Keratinocyte (primary cell): Measurements from ENCODE around the gene SKIC8. TPM values are rescaled to one million over a fixed set of nuclear protein-coding genes. Genes with fewer than 3 reads are reported as not detected.

ENCODE experiments used
- DNase-seq: peaks from one replicate; pipeline ENCODE4 v3.0.0-alpha.2; 2011; ENCODE audit warnings: low read depth, missing footprints, low spot score
- FAIRE-seq: peaks from 2 replicates; lab custom pipeline; 2011; peaks lifted over from hg19 to GRCh38; lab: Jason Lieb, UNC
- H2AFZ ChIP-seq: 2 replicates; pipeline ENCODE4 v1.6.0; 2012; ENCODE audit warnings: low read length, control low read depth, inconsistent platforms; ENCODE audit not compliant: control insufficient read depth
- H3K27ac ChIP-seq: 2 replicates; pipeline ENCODE4 v1.5.1; 2011; ENCODE audit warnings: low read length; ENCODE audit not compliant: control insufficient read depth, insufficient read depth
- H3K27me3 ChIP-seq: 3 replicates; pipeline ENCODE4 v1.6.0; 2011; ENCODE audit warnings: low read length; ENCODE audit not compliant: control insufficient read depth, insufficient read depth; ENCODE audit errors: extremely low read depth
- H3K36me3 ChIP-seq, 2 experiments: 2 replicates in 1 of 2; 3 replicates in 1 of 2; pipeline ENCODE4 v1.5.1; 2011; ENCODE audit warnings: low read length in 2 of 2, mild to moderate bottlenecking in 1 of 2; ENCODE audit not compliant: control insufficient read depth in 2 of 2, insufficient read depth in 2 of 2; ENCODE audit errors: extremely low read depth in 1 of 2
- H3K4me1 ChIP-seq: 3 replicates; pipeline ENCODE4 v1.5.1; 2011; ENCODE audit warnings: low read length; ENCODE audit not compliant: control insufficient read depth, insufficient read depth; ENCODE audit errors: extremely low read depth
- H3K4me2 ChIP-seq: 3 replicates; pipeline ENCODE4 v1.6.0; 2011; ENCODE audit warnings: low read depth, low read length; ENCODE audit not compliant: control insufficient read depth, insufficient read depth; ENCODE audit errors: extremely low read depth
- H3K4me3 ChIP-seq, 3 experiments: fragments of 200-600 bp in 1 of 3; sonication (generic) in 1 of 3; 2 replicates in 2 of 3; 3 replicates in 1 of 3; pipeline ENCODE4 v1.5.1; 2011 to 2016; ENCODE audit warnings: low read length in 3 of 3, mild to moderate bottlenecking in 3 of 3, control low read depth in 2 of 3, inconsistent platforms in 1 of 3, low read depth in 1 of 3, mixed read lengths in 1 of 3, mixed run types in 1 of 3, moderate library complexity in 1 of 3; ENCODE audit not compliant: control insufficient read depth in 2 of 3, insufficient read depth in 2 of 3; ENCODE audit errors: extremely low read depth in 1 of 3
- H3K79me2 ChIP-seq: 2 replicates; pipeline ENCODE4 v1.6.0; 2012; ENCODE audit warnings: low read length; ENCODE audit not compliant: control insufficient read depth, insufficient read depth
- H3K9ac ChIP-seq: 3 replicates; pipeline ENCODE4 v1.6.0; 2011; ENCODE audit warnings: low read length; ENCODE audit not compliant: control insufficient read depth, insufficient read depth; ENCODE audit errors: extremely low read depth
- H3K9me1 ChIP-seq: 3 replicates; pipeline ENCODE4 v1.6.0; 2011; ENCODE audit warnings: low read length; ENCODE audit not compliant: control insufficient read depth, insufficient read depth; ENCODE audit errors: extremely low read depth
- H3K9me3 ChIP-seq: 2 replicates; pipeline ENCODE4 v1.5.1; 2012; ENCODE audit warnings: low read depth, low read length; ENCODE audit not compliant: control insufficient read depth
- H4K20me1 ChIP-seq: 3 replicates; pipeline ENCODE4 v1.6.0; 2011; ENCODE audit warnings: low read length; ENCODE audit not compliant: control insufficient read depth, insufficient read depth; ENCODE audit errors: extremely low read depth
- EZH2 ChIP-seq: IDR thresholded peaks from one replicate; pipeline ENCODE4 v1.6.1; 2012; ENCODE audit warnings: inconsistent platforms, mild to moderate bottlenecking, low read length, moderate library complexity
- dilution Hi-C: fragments of 300-500 bp; cut with MboI; formaldehyde crosslinking; loops from one replicate; pipeline ENCODE4 v1.7.0; 2020; ENCODE audit warnings: low sequenced_read_pairs; ENCODE audit not compliant: extremely low pct_ligation_motif_present
- polyA plus RNA-seq, 5 experiments: library from polyadenylated mRNA; depleted of rRNA in 3 of 5; stranded (reverse) in 3 of 5; stranded (forward) in 1 of 5; unstranded in 1 of 5; fragments of >200 nt; gene quantifications; 1 replicate in 1 of 5; 2 replicates in 3 of 5; 3 replicates in 1 of 5; pipeline versions ENCODE4 v1.2.1 to v1.2.3, GENCODE V29; 2011 to 2012; ENCODE audit warnings: missing spikeins in 2 of 5, low read depth in 1 of 5, low replicate concordance in 1 of 5
- TF ChIP-seq, protein P1 (sequence below), 3 experiments: IDR thresholded peaks in 1 of 3; conservative IDR thresholded peaks in 1 of 3; optimal IDR thresholded peaks in 1 of 3; 2 replicates in 2 of 3; 3 replicates in 1 of 3; pipeline versions ENCODE3 to v1.5.1; 2011; ENCODE audit warnings: low read length in 3 of 3, mild to moderate bottlenecking in 3 of 3, moderate library complexity in 2 of 3, control low read depth in 1 of 3, inconsistent platforms in 1 of 3; ENCODE audit not compliant: insufficient read depth in 2 of 3; ENCODE audit errors: extremely low read depth in 1 of 3

The SKIC8 gene
- polyA plus RNA-seq, 1 donor (not counting 4 experiments of a cell fraction or from before 2014, with no cell fraction given), result 101 TPM

DNA sequence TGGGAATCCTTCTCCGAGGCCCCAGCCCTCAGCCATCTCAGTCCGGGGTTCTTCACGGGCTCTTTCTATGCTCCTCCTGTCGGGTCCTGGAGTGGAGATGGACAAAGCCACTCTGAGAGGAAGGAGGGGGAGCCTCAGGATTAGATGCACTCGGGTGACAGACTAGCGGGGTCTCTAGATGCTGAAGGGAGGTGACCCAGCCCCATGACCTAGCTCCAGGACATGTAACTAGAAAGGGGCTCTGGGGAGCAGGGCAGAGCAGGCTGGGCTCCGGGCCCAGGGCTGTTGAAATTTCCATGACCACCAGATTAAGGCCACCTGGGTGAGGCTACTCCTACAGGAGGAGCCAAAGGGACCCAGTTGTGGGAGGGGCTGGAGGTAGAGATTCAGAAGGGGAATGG lies 14.8 kb upstream of the SKIC8 start:
- no peak overlapping the region for H3K9ac ChIP-seq
- TF ChIP-seq EZH2, result no peak
- TF ChIP-seq, protein P1, sequence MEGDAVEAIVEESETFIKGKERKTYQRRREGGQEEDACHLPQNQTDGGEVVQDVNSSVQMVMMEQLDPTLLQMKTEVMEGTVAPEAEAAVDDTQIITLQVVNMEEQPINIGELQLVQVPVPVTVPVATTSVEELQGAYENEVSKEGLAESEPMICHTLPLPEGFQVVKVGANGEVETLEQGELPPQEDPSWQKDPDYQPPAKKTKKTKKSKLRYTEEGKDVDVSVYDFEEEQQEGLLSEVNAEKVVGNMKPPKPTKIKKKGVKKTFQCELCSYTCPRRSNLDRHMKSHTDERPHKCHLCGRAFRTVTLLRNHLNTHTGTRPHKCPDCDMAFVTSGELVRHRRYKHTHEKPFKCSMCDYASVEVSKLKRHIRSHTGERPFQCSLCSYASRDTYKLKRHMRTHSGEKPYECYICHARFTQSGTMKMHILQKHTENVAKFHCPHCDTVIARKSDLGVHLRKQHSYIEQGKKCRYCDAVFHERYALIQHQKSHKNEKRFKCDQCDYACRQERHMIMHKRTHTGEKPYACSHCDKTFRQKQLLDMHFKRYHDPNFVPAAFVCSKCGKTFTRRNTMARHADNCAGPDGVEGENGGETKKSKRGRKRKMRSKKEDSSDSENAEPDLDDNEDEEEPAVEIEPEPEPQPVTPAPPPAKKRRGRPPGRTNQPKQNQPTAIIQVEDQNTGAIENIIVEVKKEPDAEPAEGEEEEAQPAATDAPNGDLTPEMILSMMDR (optimal IDR thresholded peaks at IDR 0.05 in 1 of 3, IDR thresholded peaks at IDR 0.05 in 1 of 3, conservative IDR thresholded peaks at IDR 0.05 in 1 of 3; ENCODE audit: extremely low read depth in 1 of 3, insufficient read depth in 2 of 3, low read length in 3 of 3), result no peak
- no peaks in the 10 kb centered on the region for H3K9me3 ChIP-seq
- H3K4me3 ChIP-seq, result no peak overlapping the region
- H3K4me2 ChIP-seq, result no peak overlapping the region
- no peaks in the 10 kb centered on the region for H3K79me2 ChIP-seq
- no peaks in the 10 kb centered on the region for H3K9me1 ChIP-seq
- no peak overlapping the region for H3K27ac ChIP-seq
- no peak for DNase-seq
- no peak overlapping the region for H2AFZ ChIP-seq
- H3K36me3 ChIP-seq, result no peaks in the 10 kb centered on the region
- dilution Hi-C loops, result no loop called here
- FAIRE-seq, result no peak
- H4K20me1 ChIP-seq, result no peaks in the 10 kb centered on the region
- H3K4me1 ChIP-seq, result peaks cover 12% of the 10 kb centered on the region
- H3K27me3 ChIP-seq, result no peaks in the 10 kb centered on the region

DNA sequence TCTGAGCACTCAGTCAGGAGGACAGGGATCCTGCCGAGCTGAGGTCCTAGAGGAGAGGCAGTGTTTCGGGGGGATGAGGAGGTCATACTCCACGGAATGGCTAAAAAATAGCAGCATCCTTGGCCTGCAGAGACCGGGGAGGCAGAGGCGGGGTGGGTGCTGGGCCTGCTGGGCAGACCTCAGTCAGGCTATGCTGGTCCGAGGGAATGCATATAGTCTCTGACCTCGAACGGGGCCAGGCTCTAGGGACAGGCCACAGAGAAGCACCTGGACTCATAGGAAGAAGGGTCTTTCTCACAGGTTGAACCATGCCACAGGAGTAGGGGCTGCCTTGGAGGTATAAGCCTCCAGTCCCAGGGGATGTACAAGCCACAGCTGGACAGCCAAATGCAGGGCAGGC lies 14.0 kb upstream of the SKIC8 start:
- Histone ChIP-seq H3K27me3 (no peaks in the 10 kb centered on the region), H3K9me3 (no peaks in the 10 kb centered on the region), H3K36me3 (no peaks in the 10 kb centered on the region), H3K4me1 (peaks cover 12% of the 10 kb centered on the region), H2AFZ (no peak overlapping the region), H3K79me2 (no peaks in the 10 kb centered on the region), H3K27ac (no peak overlapping the region), H3K9me1 (no peaks in the 10 kb centered on the region), H3K9ac (no peak overlapping the region), H4K20me1 (no peaks in the 10 kb centered on the region), H3K4me2 (no peak overlapping the region), H3K4me3 (no peak overlapping the region)
- TF ChIP-seq EZH2, result no peak
- TF ChIP-seq, protein P1 (optimal IDR thresholded peaks at IDR 0.05 in 1 of 3, IDR thresholded peaks at IDR 0.05 in 1 of 3, conservative IDR thresholded peaks at IDR 0.05 in 1 of 3; ENCODE audit: extremely low read depth in 1 of 3, insufficient read depth in 2 of 3, low read length in 3 of 3), result no peak
- no peak for FAIRE-seq
- dilution Hi-C loops, result no loop called here
- DNase-seq, result no peak
